Cardiac atrium fibroblast (primary cell): ENCODE measurements around the gene B3GALNT1. TPM values are rescaled to one million over a fixed set of nuclear protein-coding genes. Genes with fewer than 3 reads are reported as not detected.

Source experiments
- total RNA-seq: library from RNA; depleted of rRNA; stranded (reverse); fragments of >200 nt; gene quantifications from 2 replicates; pipeline ENCODE4 v1.2.3, GENCODE V29; 2015

Gene B3GALNT1
- total RNA-seq = 5.8 and 14.1 TPM in 2 replicates

GRCh38 chr3:161104561-161105551, at the start of gene B3GALNT1:
B3GALNT1 (minus strand) TSS chr3:161105349; CDS start chr3:161086754, 18,595 bp downstream.

Other genes with a start within 250 kb of the B3GALNT1 start
- gene NMD3, start 116.0 kb upstream of the B3GALNT1 start, total RNA-seq = 45.9 and 55.1 TPM in 2 replicates